Measurements from ENCODE around the gene HDHD2.
"Not testable (repeated sequence)": the region's sequence is repeated elsewhere in the genome, so short reads cannot be mapped to it uniquely, and the experiment has no call there.

DNA sequence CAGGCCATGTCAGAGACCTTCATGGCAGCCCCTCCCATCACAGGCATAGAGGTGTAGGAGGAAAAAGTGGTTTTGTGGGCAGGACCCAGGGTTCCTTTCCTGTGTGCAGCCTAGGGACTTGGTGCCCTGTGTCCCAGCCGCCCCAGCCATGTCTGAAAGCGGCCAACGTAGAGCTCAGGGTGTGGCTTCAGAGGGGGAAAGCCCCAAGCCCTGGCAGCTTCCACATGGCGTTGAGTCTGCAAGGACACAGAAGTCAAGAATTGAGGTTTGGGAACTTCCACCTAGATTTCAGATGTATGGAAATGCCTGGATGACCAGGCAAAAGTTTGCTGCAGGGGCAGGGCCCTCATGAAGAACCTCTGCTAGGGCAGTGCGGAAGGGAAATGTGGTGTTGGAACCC, 31.9 kb upstream of the HDHD2 start:
- TF ChIP-seq, protein P1, sequence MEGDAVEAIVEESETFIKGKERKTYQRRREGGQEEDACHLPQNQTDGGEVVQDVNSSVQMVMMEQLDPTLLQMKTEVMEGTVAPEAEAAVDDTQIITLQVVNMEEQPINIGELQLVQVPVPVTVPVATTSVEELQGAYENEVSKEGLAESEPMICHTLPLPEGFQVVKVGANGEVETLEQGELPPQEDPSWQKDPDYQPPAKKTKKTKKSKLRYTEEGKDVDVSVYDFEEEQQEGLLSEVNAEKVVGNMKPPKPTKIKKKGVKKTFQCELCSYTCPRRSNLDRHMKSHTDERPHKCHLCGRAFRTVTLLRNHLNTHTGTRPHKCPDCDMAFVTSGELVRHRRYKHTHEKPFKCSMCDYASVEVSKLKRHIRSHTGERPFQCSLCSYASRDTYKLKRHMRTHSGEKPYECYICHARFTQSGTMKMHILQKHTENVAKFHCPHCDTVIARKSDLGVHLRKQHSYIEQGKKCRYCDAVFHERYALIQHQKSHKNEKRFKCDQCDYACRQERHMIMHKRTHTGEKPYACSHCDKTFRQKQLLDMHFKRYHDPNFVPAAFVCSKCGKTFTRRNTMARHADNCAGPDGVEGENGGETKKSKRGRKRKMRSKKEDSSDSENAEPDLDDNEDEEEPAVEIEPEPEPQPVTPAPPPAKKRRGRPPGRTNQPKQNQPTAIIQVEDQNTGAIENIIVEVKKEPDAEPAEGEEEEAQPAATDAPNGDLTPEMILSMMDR (conservative IDR thresholded peaks at IDR 0.05; ENCODE audit: low read length): not testable (repeated sequence)
- TF ChIP-seq EZH2phosphoT487 (IDR thresholded peaks at IDR 0.05; ENCODE audit: borderline replicate concordance): not testable (repeated sequence)
